H7 (cell line): Measurements from ENCODE around the gene ABR. TPM values are rescaled to one million over a fixed set of nuclear protein-coding genes. Genes with fewer than 3 reads are reported as not detected.
A peak's percentile ranks its signal among the peaks of the same experiment; 100 is the strongest.
"Not testable (repeated sequence)": the region's sequence is repeated elsewhere in the genome, so short reads cannot be mapped to it uniquely, and the experiment has no call there.

ENCODE experiments used
- DNase-seq: peaks from one replicate; pipeline ENCODE4 v3.0.0; 2012
- H3K27me3 ChIP-seq: 2 replicates; pipeline ENCODE4 v1.6.0; 2011; ENCODE audit warnings: mild to moderate bottlenecking, low read length; ENCODE audit not compliant: control insufficient read depth, insufficient read depth
- H3K36me3 ChIP-seq: replicated peaks from 2 replicates; pipeline ENCODE4 v1.5.1; 2011; ENCODE audit warnings: low read length; ENCODE audit not compliant: control insufficient read depth, insufficient read depth
- H3K4me3 ChIP-seq: 2 replicates; pipeline ENCODE4 v1.5.1; 2011; ENCODE audit warnings: low read depth, mild to moderate bottlenecking, control low read depth, low read length, moderate library complexity; ENCODE audit not compliant: insufficient read depth
- total RNA-seq: library from RNA; depleted of rRNA; stranded (reverse); fragments of >200 nt; shearing (Covaris generic); gene quantifications from 2 replicates; pipeline ENCODE4 v1.2.3, GENCODE V29; 2014

The ABR gene
- total RNA-seq, 1 experiment from 2014 or later, result 31.6 TPM

- no peak overlapping the region for H3K4me3 ChIP-seq
- DNase-seq, result no peak
- H3K27me3 ChIP-seq, result no peaks in the 10 kb centered on the region
- H3K36me3 ChIP-seq, result peaks cover 6% of the 10 kb centered on the region
Observed at GRCh38 chr17:1060991-1061390, 118.8 kb downstream of the ABR start.

- Histone ChIP-seq H3K4me3 (no peak overlapping the region), H3K36me3 (peaks cover 7% of the 10 kb centered on the region), H3K27me3 (no peaks in the 10 kb centered on the region)
- DNase-seq, result no peak
Observed at GRCh38 chr17:1059131-1059795, 120.5 kb downstream of the ABR start.

- Histone ChIP-seq H3K4me3 (no peak overlapping the region), H3K36me3 (peaks cover 7% of the 10 kb centered on the region), H3K27me3 (no peaks in the 10 kb centered on the region)
- peak; percentile 90 for DNase-seq
Observed at GRCh38 chr17:1058423-1059130, 121.2 kb downstream of the ABR start.

- peaks cover 4% of the 10 kb centered on the region for H3K36me3 ChIP-seq
- no peak for DNase-seq
- H3K27me3 ChIP-seq, result no peaks in the 10 kb centered on the region
- H3K4me3 ChIP-seq, result no peak overlapping the region
Observed at GRCh38 chr17:1056761-1057160, 123.0 kb downstream of the ABR start.

GRCh38 chr17:1055751-1056645 is 123.8 kb downstream of the ABR start:
- H3K27me3 ChIP-seq, result no peaks in the 10 kb centered on the region
- peaks cover 4% of the 10 kb centered on the region for H3K36me3 ChIP-seq
- peak; percentile 97 for DNase-seq
- no peak overlapping the region for H3K4me3 ChIP-seq

GRCh38 chr17:1055231-1055630 is 124.5 kb downstream of the ABR start:
- no peaks in the 10 kb centered on the region for H3K27me3 ChIP-seq
- DNase-seq, result no peak

GRCh38 chr17:1054656-1055055 is 125.1 kb downstream of the ABR start:
- no peaks in the 10 kb centered on the region for H3K27me3 ChIP-seq
- no peak for DNase-seq
- H3K4me3 ChIP-seq, result no peak overlapping the region
- H3K36me3 ChIP-seq, result peaks cover 5% of the 10 kb centered on the region

More at GRCh38 chr17:1055231-1055630, 124.5 kb downstream of the ABR start:
- Histone ChIP-seq H3K36me3 (peaks cover 4% of the 10 kb centered on the region), H3K4me3 (no peak overlapping the region)

- peaks cover 5% of the 10 kb centered on the region for H3K36me3 ChIP-seq
- no peak for DNase-seq
- H3K27me3 ChIP-seq, result no peaks in the 10 kb centered on the region
- no peak overlapping the region for H3K4me3 ChIP-seq
Observed at GRCh38 chr17:1053661-1054360, 126.0 kb downstream of the ABR start.

- Histone ChIP-seq H3K27me3 (no peaks in the 10 kb centered on the region), H3K36me3 (peaks cover 2% of the 10 kb centered on the region), H3K4me3 (no peak overlapping the region)
- DNase-seq, result no peak
Observed at GRCh38 chr17:1050996-1051925, 128.5 kb downstream of the ABR start.

- DNase-seq, result no peak
- H3K36me3 ChIP-seq, result peaks cover 2% of the 10 kb centered on the region
- no peaks in the 10 kb centered on the region for H3K27me3 ChIP-seq
- H3K4me3 ChIP-seq, result no peak overlapping the region
Observed at GRCh38 chr17:1050246-1050995, 129.4 kb downstream of the ABR start.

GRCh38 chr17:1049446-1050225 is 130.1 kb downstream of the ABR start:
- Histone ChIP-seq H3K27me3 (no peaks in the 10 kb centered on the region), H3K4me3 (no peak overlapping the region), H3K36me3 (0 out of 2 replicates have a peak, but pooled peaks cover 1% of the 10 kb centered on the region)
- no peak for DNase-seq

GRCh38 chr17:1048516-1049115 is 131.2 kb downstream of the ABR start:
- H3K4me3 ChIP-seq, DNase-seq, H3K36me3 ChIP-seq, H3K27me3 ChIP-seq: not testable (repeated sequence)
